Gastrocnemius medialis (tissue), 4 donors: ENCODE measurements around the gene MACC1. TPM values are rescaled to one million over a fixed set of nuclear protein-coding genes. Genes with fewer than 3 reads are reported as not detected.

ENCODE experiments used
- ATAC-seq, 2 donors: fragments of 150-250 bp; one replicate each; pipeline ENCODE4 v1.9.1; 2016
- DNase-seq, 2 donors: peaks; one replicate each; pipeline ENCODE4 v3.0.0-alpha.2; 2019
- H3K27ac ChIP-seq, 4 donors: fragments of 200-600 bp; sonication (generic); 1 replicate in 1 of 4; 2 replicates in 3 of 4; pipeline ENCODE4 v1.5.1; 2016 to 2018; ENCODE audit warnings: mild to moderate bottlenecking in 2 of 4, moderate library complexity in 1 of 4
- H3K27me3 ChIP-seq, 3 donors: fragments of 200-600 bp; sonication (generic) in 2 of 3; 1 replicate in 1 of 3; 2 replicates in 2 of 3; pipeline versions ENCODE4 v1.5.1 to v1.6.0; 2016 to 2019; ENCODE audit warnings: mild to moderate bottlenecking in 1 of 3, moderate library complexity in 1 of 3
- H3K36me3 ChIP-seq, 2 donors: fragments of 200-600 bp; sonication (generic) in 1 of 2; one replicate each; pipeline ENCODE4 v1.5.1; 2017 to 2018
- H3K4me1 ChIP-seq, 2 donors: fragments of 200-600 bp; sonication (generic) in 1 of 2; one replicate each; pipeline ENCODE4 v1.5.1; 2016 to 2017; ENCODE audit warnings: mild to moderate bottlenecking in 2 of 2
- H3K4me3 ChIP-seq, 4 donors: fragments of 200-600 bp; sonication (generic) in 3 of 4; 1 replicate in 1 of 4; 2 replicates in 3 of 4; pipeline ENCODE4 v1.5.1; 2016 to 2019; ENCODE audit warnings: mild to moderate bottlenecking in 2 of 4
- H3K9me3 ChIP-seq, 3 donors: fragments of 200-600 bp; sonication (generic) in 2 of 3; 1 replicate in 1 of 3; 2 replicates in 2 of 3; pipeline ENCODE4 v1.5.1; 2016 to 2019
- CTCF ChIP-seq, 5 experiments: fragments of 450-650 bp in 3 of 5; fragments of 200-600 bp in 2 of 5; sonication (generic) in 2 of 5; IDR thresholded peaks in 4 of 5; conservative IDR thresholded peaks in 1 of 5; 1 replicate in 4 of 5; 2 replicates in 1 of 5; pipeline ENCODE4 v1.5.1; 2016 to 2019; ENCODE audit warnings: antibody characterized with exemption in 5 of 5, mild to moderate bottlenecking in 3 of 5, moderate library complexity in 3 of 5
- POLR2A ChIP-seq, 2 donors: fragments of 450-650 bp; IDR thresholded peaks; one replicate each; pipeline ENCODE4 v1.6.1; 2017; ENCODE audit warnings: antibody characterized with exemption in 2 of 2, mild to moderate bottlenecking in 2 of 2, moderate library complexity in 2 of 2
- in situ Hi-C, 4 donors: fragments of 200-750 bp; cut with MboI; loops; one replicate each; pipeline versions ENCODE4 v1.15.0 to v1.8.0; 2017; ENCODE audit warnings: low sequenced_read_pairs in 4 of 4
- intact Hi-C: fragments of 100-400 bp; cut with DNase I; formaldehyde crosslinking; loops from one replicate; pipeline ENCODE4 v1.15.1; 2023; ENCODE audit warnings: low total_unique reads
- total RNA-seq, 4 donors: library from RNA; depleted of rRNA; stranded (reverse); fragments of >200 nt; gene quantifications; one replicate each; pipeline versions ENCODE4 v1.1.0 to v1.2.3, GENCODE V29; 2016

Gene MACC1
- total RNA-seq, 4 donors from 2014 or later = not detected

- in situ Hi-C loops = no loop called here
Measured at GRCh38 chr7:20229081-20229480, 11.9 kb upstream of the MACC1 start.

GRCh38 chr7:20228654-20229053 is 11.5 kb upstream of the MACC1 start:
- Histone ChIP-seq H3K9me3 (no peaks in the 10 kb centered on the region), H3K36me3 (no peaks in the 10 kb centered on the region), H3K4me3 (no peak overlapping the region), H3K27ac (no peak overlapping the region), H3K27me3 (no peaks in the 10 kb centered on the region), H3K4me1 (no peaks in the 10 kb centered on the region)
- in situ Hi-C loops = no loop called here
- no peak for TF ChIP-seq POLR2A (IDR thresholded peaks at IDR 0.05)
- TF ChIP-seq CTCF (IDR thresholded peaks at IDR 0.05 in 4 of 5, conservative IDR thresholded peaks at IDR 0.05 in 1 of 5) = no peak
- intact Hi-C loops = no loop called here
- ATAC-seq (no peak), DNase-seq (no peak)

More at GRCh38 chr7:20229081-20229480, 11.9 kb upstream of the MACC1 start:
- Histone ChIP-seq H3K27me3 (no peaks in the 10 kb centered on the region), H3K4me1 (no peaks in the 10 kb centered on the region), H3K9me3 (no peaks in the 10 kb centered on the region), H3K4me3 (no peak overlapping the region), H3K27ac (no peak overlapping the region), H3K36me3 (no peaks in the 10 kb centered on the region)
- ATAC-seq = no peak
- intact Hi-C loops = no loop called here
- TF ChIP-seq POLR2A (IDR thresholded peaks at IDR 0.05) (no peak), CTCF (IDR thresholded peaks at IDR 0.05 in 4 of 5, conservative IDR thresholded peaks at IDR 0.05 in 1 of 5) (no peak)
- no peak for DNase-seq

- Histone ChIP-seq H3K27me3 (no peaks in the 10 kb centered on the region), H3K9me3 (no peaks in the 10 kb centered on the region), H3K4me3 (no peak overlapping the region), H3K4me1 (no peaks in the 10 kb centered on the region), H3K36me3 (no peaks in the 10 kb centered on the region), H3K27ac (no peak overlapping the region)
- DNase-seq = no peak
- TF ChIP-seq POLR2A (IDR thresholded peaks at IDR 0.05) (no peak), CTCF (IDR thresholded peaks at IDR 0.05 in 4 of 5, conservative IDR thresholded peaks at IDR 0.05 in 1 of 5) (no peak)
- intact Hi-C loops (no loop called here), in situ Hi-C loops (no loop called here)
- no peak for ATAC-seq
Measured at GRCh38 chr7:20227291-20227795, 10.2 kb upstream of the MACC1 start.

GRCh38 chr7:20226860-20227259 is 9.7 kb upstream of the MACC1 start:
- Histone ChIP-seq H3K4me3 (no peak overlapping the region), H3K27ac (no peak overlapping the region), H3K27me3 (no peaks in the 10 kb centered on the region), H3K36me3 (no peaks in the 10 kb centered on the region), H3K9me3 (no peaks in the 10 kb centered on the region), H3K4me1 (no peaks in the 10 kb centered on the region)
- no peak for TF ChIP-seq POLR2A (IDR thresholded peaks at IDR 0.05)
- no peak for DNase-seq
- no peak for ATAC-seq
- intact Hi-C loops (no loop called here), in situ Hi-C loops (no loop called here)

GRCh38 chr7:20225384-20225783 is 8.2 kb upstream of the MACC1 start:
- Histone ChIP-seq H3K36me3 (no peaks in the 10 kb centered on the region), H3K27ac (no peak overlapping the region), H3K4me1 (no peaks in the 10 kb centered on the region), H3K4me3 (no peak overlapping the region), H3K27me3 (no peaks in the 10 kb centered on the region), H3K9me3 (no peaks in the 10 kb centered on the region)
- in situ Hi-C loops = no loop called here
- DNase-seq = no peak
- intact Hi-C loops = no loop called here
- TF ChIP-seq CTCF (IDR thresholded peaks at IDR 0.05 in 4 of 5, conservative IDR thresholded peaks at IDR 0.05 in 1 of 5) = no peak
- no peak for ATAC-seq
